WTC11 (cell line): ENCODE data around the gene MTNR1B. TPM values are rescaled to one million over a fixed set of nuclear protein-coding genes. Genes with fewer than 3 reads are reported as not detected.

Experiments
- ATAC-seq: fragments of 200-7000 bp; cut with Tn5 transposase; 2 replicates; pipeline ENCODE4 v1.10.0; 2021; ENCODE audit warnings: mild to moderate bottlenecking, moderate library complexity
- CTCF ChIA-PET: fragments of 300-600 bp; sonication (Branson Sonifier 250); formaldehyde crosslinking; loops from one replicate; lab custom pipeline; 2021; ENCODE audit warnings: antibody characterized with exemption; lab: Charles Lee
- POLR2A ChIA-PET: fragments of 350-600 bp; sonication (Branson Sonifier 250); formaldehyde crosslinking; loops from one replicate; lab custom pipeline; 2021; ENCODE audit warnings: antibody characterized with exemption; lab: Charles Lee
- DNase-seq: peaks from one replicate; pipeline ENCODE4 v3.0.0; 2021; ENCODE audit warnings: low spot score
- H3K27ac Mint-ChIP-seq: 2 replicates; pipeline ENCODE4 v1.8.0; 2021; ENCODE audit warnings: mixed read lengths
- H3K27me3 Mint-ChIP-seq: 2 replicates; pipeline ENCODE4 v1.8.0; 2021; ENCODE audit warnings: low read depth, mild to moderate bottlenecking, moderate library complexity, mixed read lengths
- H3K36me3 Mint-ChIP-seq: 2 replicates; pipeline ENCODE4 v1.8.0; 2021; ENCODE audit warnings: mixed read lengths
- H3K4me1 Mint-ChIP-seq: 2 replicates; pipeline ENCODE4 v1.8.0; 2022; ENCODE audit warnings: mixed read lengths
- H3K4me3 Mint-ChIP-seq: 2 replicates; pipeline ENCODE4 v1.8.0; 2021; ENCODE audit warnings: mild to moderate bottlenecking, moderate library complexity, mixed read lengths
- H3K9me3 Mint-ChIP-seq: 2 replicates; pipeline ENCODE4 v1.8.0; 2021; ENCODE audit warnings: mixed read lengths
- GABPB1 ChIP-seq: sonication (generic); formaldehyde crosslinking; IDR thresholded peaks from 2 replicates; pipeline ENCODE4 v1.8.1; 2023; ENCODE audit warnings: mild to moderate bottlenecking, missing genetic modification reagents
- HMGA2 ChIP-seq: fragments of 250-450 bp; sonication (Bioruptor Pico); IDR thresholded peaks from 2 replicates; pipeline ENCODE4 v1.4.0; 2021; ENCODE audit warnings: mild to moderate bottlenecking, moderate library complexity
- JAZF1 ChIP-seq: fragments of 250-450 bp; sonication (Bioruptor Pico); IDR thresholded peaks from 2 replicates; pipeline ENCODE4 v1.9.0; 2021; ENCODE audit warnings: moderate library complexity, mild to moderate bottlenecking, inconsistent platforms
- MXD4 ChIP-seq: fragments of 250-450 bp; sonication (Bioruptor Pico); IDR thresholded peaks from 2 replicates; pipeline ENCODE4 v1.8.0; 2021; ENCODE audit warnings: mild to moderate bottlenecking, moderate library complexity, borderline replicate concordance
- MYBL2 ChIP-seq: sonication (generic); formaldehyde crosslinking; IDR thresholded peaks from 2 replicates; pipeline ENCODE4 v1.8.1; 2023; ENCODE audit warnings: mild to moderate bottlenecking, moderate library complexity, missing genetic modification reagents
- NFATC4 ChIP-seq: fragments of 250-450 bp; sonication (Bioruptor Pico); IDR thresholded peaks from 2 replicates; pipeline ENCODE4 v1.9.0; 2021; ENCODE audit warnings: mild to moderate bottlenecking
- NFE2L1 ChIP-seq: sonication (generic); formaldehyde crosslinking; IDR thresholded peaks from 2 replicates; pipeline ENCODE4 v1.8.1; 2023; ENCODE audit warnings: missing genetic modification reagents
- NR2C2 ChIP-seq: sonication (generic); formaldehyde crosslinking; IDR thresholded peaks from 2 replicates; pipeline ENCODE4 v1.8.0; 2022; ENCODE audit warnings: mild to moderate bottlenecking, missing genetic modification reagents
- RELA ChIP-seq: sonication (generic); formaldehyde crosslinking; IDR thresholded peaks from 2 replicates; pipeline ENCODE4 v1.8.1; 2022; ENCODE audit warnings: missing genetic modification reagents, mild to moderate bottlenecking, borderline replicate concordance
- ZNF416 ChIP-seq: fragments of 250-450 bp; sonication (Bioruptor Pico); IDR thresholded peaks from 2 replicates; pipeline ENCODE4 v1.9.0; 2021; ENCODE audit warnings: mild to moderate bottlenecking, inconsistent platforms
- total RNA-seq: library from RNA; stranded (reverse); gene quantifications from 3 replicates; pipeline ENCODE4 v1.2.3, GENCODE V29; 2021
- TF ChIP-seq, protein P1 (sequence below): fragments of 250-450 bp; sonication (Bioruptor Pico); IDR thresholded peaks from 2 replicates; pipeline ENCODE4 v2.1.2; 2022; ENCODE audit warnings: mild to moderate bottlenecking, moderate library complexity
- TF ChIP-seq, protein P2 (sequence below): sonication (generic); formaldehyde crosslinking; IDR thresholded peaks from 2 replicates; pipeline ENCODE4 v1.8.0; 2022; ENCODE audit warnings: mild to moderate bottlenecking, missing genetic modification reagents
- TF ChIP-seq, protein P3 (sequence below): sonication (generic); formaldehyde crosslinking; IDR thresholded peaks from 2 replicates; pipeline ENCODE4 v1.8.0; 2022; ENCODE audit warnings: mild to moderate bottlenecking, missing genetic modification reagents
- TF ChIP-seq, protein P4 (sequence below): sonication (generic); formaldehyde crosslinking; IDR thresholded peaks from 2 replicates; pipeline ENCODE4 v1.8.1; 2023; ENCODE audit warnings: mild to moderate bottlenecking, missing genetic modification reagents, moderate library complexity
- TF ChIP-seq, protein P5 (sequence below): fragments of 250-450 bp; sonication (Bioruptor Pico); IDR thresholded peaks from 2 replicates; pipeline ENCODE4 v1.9.0; 2021; ENCODE audit warnings: mild to moderate bottlenecking, borderline replicate concordance
- TF ChIP-seq, protein P6 (sequence below): sonication (generic); formaldehyde crosslinking; conservative IDR thresholded peaks from 2 replicates; pipeline ENCODE4 v1.8.1; 2022; ENCODE audit warnings: mild to moderate bottlenecking, missing genetic modification reagents
- TF ChIP-seq, protein P7 (sequence below): sonication (generic); formaldehyde crosslinking; IDR thresholded peaks from 2 replicates; pipeline ENCODE4 v1.8.1; 2022; ENCODE audit warnings: mild to moderate bottlenecking, missing genetic modification reagents, moderate library complexity, borderline replicate concordance
- TF ChIP-seq, protein P8 (sequence below): sonication (generic); formaldehyde crosslinking; IDR thresholded peaks from 2 replicates; pipeline ENCODE4 v1.8.1; 2022; ENCODE audit warnings: missing genetic modification reagents, borderline replicate concordance
- TF ChIP-seq, protein P9 (sequence below): fragments of 250-450 bp; sonication (Bioruptor Pico); IDR thresholded peaks from 2 replicates; pipeline ENCODE4 v1.9.0; 2021; ENCODE audit warnings: mild to moderate bottlenecking
- TF ChIP-seq, protein P10 (sequence below): sonication (generic); formaldehyde crosslinking; IDR thresholded peaks from 2 replicates; pipeline ENCODE4 v1.8.0; 2022; ENCODE audit warnings: mild to moderate bottlenecking, missing genetic modification reagents

Gene MTNR1B
- total RNA-seq, 1 experiment from 2014 or later, result not detected

DNA sequence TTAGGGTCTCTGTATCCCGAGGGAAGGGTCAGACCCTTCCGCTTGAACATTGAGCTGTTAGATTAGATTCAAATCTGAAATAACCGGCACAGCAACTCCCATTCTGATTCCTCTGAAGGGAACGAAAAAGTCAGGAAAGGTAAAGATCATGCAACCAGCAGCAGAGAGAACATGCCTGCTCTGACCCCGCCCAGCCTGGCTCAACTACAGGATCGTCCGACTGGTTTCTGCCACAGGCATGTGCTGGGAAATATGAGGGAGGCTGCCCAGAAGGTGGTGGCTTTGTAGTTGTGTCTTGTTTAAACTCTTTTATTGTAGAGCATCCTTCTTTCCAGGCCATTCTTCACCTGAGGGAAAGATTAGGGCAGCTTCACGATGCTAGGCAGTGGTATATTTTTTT is 5.0 kb upstream of the MTNR1B start (continued):
- TF ChIP-seq, protein P1, sequence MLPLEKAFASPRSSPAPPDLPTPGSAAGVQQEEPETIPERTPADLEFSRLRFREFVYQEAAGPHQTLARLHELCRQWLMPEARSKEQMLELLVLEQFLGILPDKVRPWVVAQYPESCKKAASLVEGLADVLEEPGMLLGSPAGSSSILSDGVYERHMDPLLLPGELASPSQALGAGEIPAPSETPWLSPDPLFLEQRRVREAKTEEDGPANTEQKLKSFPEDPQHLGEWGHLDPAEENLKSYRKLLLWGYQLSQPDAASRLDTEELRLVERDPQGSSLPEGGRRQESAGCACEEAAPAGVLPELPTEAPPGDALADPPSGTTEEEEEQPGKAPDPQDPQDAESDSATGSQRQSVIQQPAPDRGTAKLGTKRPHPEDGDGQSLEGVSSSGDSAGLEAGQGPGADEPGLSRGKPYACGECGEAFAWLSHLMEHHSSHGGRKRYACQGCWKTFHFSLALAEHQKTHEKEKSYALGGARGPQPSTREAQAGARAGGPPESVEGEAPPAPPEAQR, result no peak
- TF ChIP-seq, protein P2, sequence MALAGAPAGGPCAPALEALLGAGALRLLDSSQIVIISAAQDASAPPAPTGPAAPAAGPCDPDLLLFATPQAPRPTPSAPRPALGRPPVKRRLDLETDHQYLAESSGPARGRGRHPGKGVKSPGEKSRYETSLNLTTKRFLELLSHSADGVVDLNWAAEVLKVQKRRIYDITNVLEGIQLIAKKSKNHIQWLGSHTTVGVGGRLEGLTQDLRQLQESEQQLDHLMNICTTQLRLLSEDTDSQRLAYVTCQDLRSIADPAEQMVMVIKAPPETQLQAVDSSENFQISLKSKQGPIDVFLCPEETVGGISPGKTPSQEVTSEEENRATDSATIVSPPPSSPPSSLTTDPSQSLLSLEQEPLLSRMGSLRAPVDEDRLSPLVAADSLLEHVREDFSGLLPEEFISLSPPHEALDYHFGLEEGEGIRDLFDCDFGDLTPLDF, result no peak
- TF ChIP-seq, protein P3, sequence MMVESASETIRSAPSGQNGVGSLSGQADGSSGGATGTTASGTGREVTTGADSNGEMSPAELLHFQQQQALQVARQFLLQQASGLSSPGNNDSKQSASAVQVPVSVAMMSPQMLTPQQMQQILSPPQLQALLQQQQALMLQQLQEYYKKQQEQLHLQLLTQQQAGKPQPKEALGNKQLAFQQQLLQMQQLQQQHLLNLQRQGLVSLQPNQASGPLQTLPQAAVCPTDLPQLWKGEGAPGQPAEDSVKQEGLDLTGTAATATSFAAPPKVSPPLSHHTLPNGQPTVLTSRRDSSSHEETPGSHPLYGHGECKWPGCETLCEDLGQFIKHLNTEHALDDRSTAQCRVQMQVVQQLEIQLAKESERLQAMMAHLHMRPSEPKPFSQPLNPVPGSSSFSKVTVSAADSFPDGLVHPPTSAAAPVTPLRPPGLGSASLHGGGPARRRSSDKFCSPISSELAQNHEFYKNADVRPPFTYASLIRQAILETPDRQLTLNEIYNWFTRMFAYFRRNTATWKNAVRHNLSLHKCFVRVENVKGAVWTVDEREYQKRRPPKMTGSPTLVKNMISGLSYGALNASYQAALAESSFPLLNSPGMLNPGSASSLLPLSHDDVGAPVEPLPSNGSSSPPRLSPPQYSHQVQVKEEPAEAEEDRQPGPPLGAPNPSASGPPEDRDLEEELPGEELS (CRISPR knock-in tag), result no peak

DNA sequence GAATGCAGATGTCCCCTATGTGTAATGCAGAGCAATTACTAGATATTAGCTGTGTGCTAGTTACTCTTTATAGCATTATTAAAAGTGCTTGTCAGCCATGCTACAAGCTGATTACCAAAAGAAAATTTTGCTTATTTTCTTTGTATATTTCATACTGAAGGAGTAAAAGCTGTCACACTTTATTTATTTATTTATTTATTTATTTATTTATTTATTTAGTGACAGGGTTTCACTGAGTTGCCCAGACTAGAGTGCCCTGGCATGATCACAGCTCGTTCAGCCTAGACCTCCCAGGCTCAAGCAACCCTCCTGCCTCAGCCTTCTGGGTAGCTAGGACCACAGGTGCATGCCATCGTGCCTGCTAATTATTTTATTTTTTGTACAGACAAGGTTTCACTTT is 4.3 kb upstream of the MTNR1B start:
- no peak for ATAC-seq
- DNase-seq, result no peak
- Mint-ChIP-seq H3K27ac (no peak overlapping the region), H3K27me3 (peaks cover 34% of the 10 kb centered on the region), H3K4me1 (peaks cover 6% of the 10 kb centered on the region; the same call in 1 of the 2 replicates), H3K9me3 (no peaks in the 10 kb centered on the region), H3K36me3 (no peaks in the 10 kb centered on the region), H3K4me3 (no peak overlapping the region)
- CTCF ChIA-PET, result interaction anchor here (1.3 to 3.5 kb wide), 2 partner anchors 23 to 149 kb away, joined by 3 to 16 read pairs; no protein-coding TSS in a partner anchor
- TF ChIP-seq MYBL2 (CRISPR knock-in tag) (no peak), MXD4 (CRISPR knock-in tag) (no peak), RELA (CRISPR knock-in tag) (no peak), NR2C2 (CRISPR knock-in tag) (no peak)
- TF ChIP-seq, protein P4, sequence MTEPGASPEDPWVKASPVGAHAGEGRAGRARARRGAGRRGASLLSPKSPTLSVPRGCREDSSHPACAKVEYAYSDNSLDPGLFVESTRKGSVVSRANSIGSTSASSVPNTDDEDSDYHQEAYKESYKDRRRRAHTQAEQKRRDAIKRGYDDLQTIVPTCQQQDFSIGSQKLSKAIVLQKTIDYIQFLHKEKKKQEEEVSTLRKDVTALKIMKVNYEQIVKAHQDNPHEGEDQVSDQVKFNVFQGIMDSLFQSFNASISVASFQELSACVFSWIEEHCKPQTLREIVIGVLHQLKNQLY (CRISPR knock-in tag), result no peak
- TF ChIP-seq, protein P5, sequence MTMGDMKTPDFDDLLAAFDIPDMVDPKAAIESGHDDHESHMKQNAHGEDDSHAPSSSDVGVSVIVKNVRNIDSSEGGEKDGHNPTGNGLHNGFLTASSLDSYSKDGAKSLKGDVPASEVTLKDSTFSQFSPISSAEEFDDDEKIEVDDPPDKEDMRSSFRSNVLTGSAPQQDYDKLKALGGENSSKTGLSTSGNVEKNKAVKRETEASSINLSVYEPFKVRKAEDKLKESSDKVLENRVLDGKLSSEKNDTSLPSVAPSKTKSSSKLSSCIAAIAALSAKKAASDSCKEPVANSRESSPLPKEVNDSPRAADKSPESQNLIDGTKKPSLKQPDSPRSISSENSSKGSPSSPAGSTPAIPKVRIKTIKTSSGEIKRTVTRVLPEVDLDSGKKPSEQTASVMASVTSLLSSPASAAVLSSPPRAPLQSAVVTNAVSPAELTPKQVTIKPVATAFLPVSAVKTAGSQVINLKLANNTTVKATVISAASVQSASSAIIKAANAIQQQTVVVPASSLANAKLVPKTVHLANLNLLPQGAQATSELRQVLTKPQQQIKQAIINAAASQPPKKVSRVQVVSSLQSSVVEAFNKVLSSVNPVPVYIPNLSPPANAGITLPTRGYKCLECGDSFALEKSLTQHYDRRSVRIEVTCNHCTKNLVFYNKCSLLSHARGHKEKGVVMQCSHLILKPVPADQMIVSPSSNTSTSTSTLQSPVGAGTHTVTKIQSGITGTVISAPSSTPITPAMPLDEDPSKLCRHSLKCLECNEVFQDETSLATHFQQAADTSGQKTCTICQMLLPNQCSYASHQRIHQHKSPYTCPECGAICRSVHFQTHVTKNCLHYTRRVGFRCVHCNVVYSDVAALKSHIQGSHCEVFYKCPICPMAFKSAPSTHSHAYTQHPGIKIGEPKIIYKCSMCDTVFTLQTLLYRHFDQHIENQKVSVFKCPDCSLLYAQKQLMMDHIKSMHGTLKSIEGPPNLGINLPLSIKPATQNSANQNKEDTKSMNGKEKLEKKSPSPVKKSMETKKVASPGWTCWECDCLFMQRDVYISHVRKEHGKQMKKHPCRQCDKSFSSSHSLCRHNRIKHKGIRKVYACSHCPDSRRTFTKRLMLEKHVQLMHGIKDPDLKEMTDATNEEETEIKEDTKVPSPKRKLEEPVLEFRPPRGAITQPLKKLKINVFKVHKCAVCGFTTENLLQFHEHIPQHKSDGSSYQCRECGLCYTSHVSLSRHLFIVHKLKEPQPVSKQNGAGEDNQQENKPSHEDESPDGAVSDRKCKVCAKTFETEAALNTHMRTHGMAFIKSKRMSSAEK, result no peak
- POLR2A ChIA-PET, result no interaction called here

DNA sequence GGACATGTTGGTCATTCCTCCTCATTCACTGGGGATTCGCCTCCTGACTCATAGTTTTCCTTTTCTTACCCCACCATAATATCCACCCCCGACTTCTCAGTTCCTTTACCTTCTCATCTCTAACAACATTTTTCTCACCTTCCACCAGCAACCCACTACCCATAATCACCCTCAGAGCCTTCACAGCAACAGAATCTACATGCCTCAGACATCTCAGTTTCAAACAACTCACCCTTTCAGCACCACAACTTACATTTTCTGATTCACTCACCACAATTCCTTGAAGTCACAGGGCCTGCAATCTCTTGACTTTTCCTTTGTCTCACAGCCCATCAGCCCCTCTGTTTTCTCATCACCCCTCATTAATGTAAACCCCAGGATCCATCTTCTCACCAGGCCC is 2.3 kb upstream of the MTNR1B start:
- Mint-ChIP-seq H3K36me3 (no peaks in the 10 kb centered on the region), H3K9me3 (no peaks in the 10 kb centered on the region), H3K27ac (no peak overlapping the region), H3K27me3 (peaks cover 49% of the 10 kb centered on the region), H3K4me1 (peaks cover 6% of the 10 kb centered on the region; the same call in 1 of the 2 replicates), H3K4me3 (no peak overlapping the region)
- CTCF ChIA-PET, result no interaction called here
- DNase-seq, result no peak
- ATAC-seq, result no peak
- POLR2A ChIA-PET, result no interaction called here
- TF ChIP-seq GABPB1 (CRISPR knock-in tag), result no peak
- TF ChIP-seq, protein P6, sequence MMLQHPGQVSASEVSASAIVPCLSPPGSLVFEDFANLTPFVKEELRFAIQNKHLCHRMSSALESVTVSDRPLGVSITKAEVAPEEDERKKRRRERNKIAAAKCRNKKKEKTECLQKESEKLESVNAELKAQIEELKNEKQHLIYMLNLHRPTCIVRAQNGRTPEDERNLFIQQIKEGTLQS (CRISPR knock-in tag), result no peak
- TF ChIP-seq, protein P7, sequence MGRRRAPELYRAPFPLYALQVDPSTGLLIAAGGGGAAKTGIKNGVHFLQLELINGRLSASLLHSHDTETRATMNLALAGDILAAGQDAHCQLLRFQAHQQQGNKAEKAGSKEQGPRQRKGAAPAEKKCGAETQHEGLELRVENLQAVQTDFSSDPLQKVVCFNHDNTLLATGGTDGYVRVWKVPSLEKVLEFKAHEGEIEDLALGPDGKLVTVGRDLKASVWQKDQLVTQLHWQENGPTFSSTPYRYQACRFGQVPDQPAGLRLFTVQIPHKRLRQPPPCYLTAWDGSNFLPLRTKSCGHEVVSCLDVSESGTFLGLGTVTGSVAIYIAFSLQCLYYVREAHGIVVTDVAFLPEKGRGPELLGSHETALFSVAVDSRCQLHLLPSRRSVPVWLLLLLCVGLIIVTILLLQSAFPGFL, result no peak
- no peak for TF ChIP-seq HMGA2
- TF ChIP-seq, protein P8, sequence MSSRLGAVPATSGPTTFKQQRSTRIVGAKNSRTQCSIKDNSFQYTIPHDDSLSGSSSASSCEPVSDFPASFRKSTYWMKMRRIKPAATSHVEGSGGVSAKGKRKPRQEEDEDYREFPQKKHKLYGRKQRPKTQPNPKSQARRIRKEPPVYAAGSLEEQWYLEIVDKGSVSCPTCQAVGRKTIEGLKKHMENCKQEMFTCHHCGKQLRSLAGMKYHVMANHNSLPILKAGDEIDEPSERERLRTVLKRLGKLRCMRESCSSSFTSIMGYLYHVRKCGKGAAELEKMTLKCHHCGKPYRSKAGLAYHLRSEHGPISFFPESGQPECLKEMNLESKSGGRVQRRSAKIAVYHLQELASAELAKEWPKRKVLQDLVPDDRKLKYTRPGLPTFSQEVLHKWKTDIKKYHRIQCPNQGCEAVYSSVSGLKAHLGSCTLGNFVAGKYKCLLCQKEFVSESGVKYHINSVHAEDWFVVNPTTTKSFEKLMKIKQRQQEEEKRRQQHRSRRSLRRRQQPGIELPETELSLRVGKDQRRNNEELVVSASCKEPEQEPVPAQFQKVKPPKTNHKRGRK, result no peak
- TF ChIP-seq ZNF416 (CRISPR knock-in tag), result no peak
- TF ChIP-seq NFE2L1 (CRISPR knock-in tag), result no peak
- TF ChIP-seq, protein P9, sequence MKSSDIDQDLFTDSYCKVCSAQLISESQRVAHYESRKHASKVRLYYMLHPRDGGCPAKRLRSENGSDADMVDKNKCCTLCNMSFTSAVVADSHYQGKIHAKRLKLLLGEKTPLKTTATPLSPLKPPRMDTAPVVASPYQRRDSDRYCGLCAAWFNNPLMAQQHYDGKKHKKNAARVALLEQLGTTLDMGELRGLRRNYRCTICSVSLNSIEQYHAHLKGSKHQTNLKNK (CRISPR knock-in tag), result no peak
- TF ChIP-seq, protein P10, sequence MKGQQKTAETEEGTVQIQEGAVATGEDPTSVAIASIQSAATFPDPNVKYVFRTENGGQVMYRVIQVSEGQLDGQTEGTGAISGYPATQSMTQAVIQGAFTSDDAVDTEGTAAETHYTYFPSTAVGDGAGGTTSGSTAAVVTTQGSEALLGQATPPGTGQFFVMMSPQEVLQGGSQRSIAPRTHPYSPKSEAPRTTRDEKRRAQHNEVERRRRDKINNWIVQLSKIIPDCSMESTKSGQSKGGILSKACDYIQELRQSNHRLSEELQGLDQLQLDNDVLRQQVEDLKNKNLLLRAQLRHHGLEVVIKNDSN, result no peak
- no peak for TF ChIP-seq JAZF1 (CRISPR knock-in tag)
- no peak for TF ChIP-seq MYBL2 (CRISPR knock-in tag)
- TF ChIP-seq NFATC4 (CRISPR knock-in tag), result no peak
